ENCODE results near the gene AP2B1. TPM values are rescaled to one million over a fixed set of nuclear protein-coding genes. Genes with fewer than 3 reads are reported as not detected.

AP2B1 gene
- total RNA-seq, 2 donors from 2014 or later: 220 to 274 TPM

GRCh38 chr17:35731239-35731916 lies 144.3 kb downstream of the AP2B1 start, which contains the start of gene RASL10B:
Gene RASL10B (plus strand): TSS chr17:35731639. CDS start chr17:35735185, 3,546 bp downstream.
- intact Hi-C loops (cut with DNase I): no loop called here
- Histone ChIP-seq H3K4me3 (peak within 1 kb of the TSS; percentile 41), H3K27me3 (no peaks in the 10 kb centered on the region), H3K4me1 (no peaks in the 10 kb centered on the region), H3K36me3 (no peaks in the 10 kb centered on the region), H3K9ac (ENCODE audit: low read depth in 2 of 2, low read length in 2 of 2) (peak within 1 kb of the TSS; percentile 1 to 30), H3K27ac (no peak within 1 kb of the TSS), H3K9me3 (no peaks in the 10 kb centered on the region)
- DNase-seq: no peak
- TF ChIP-seq CTCF (IDR thresholded peaks at IDR 0.05): no peak

- no peak for TF ChIP-seq CTCF (IDR thresholded peaks at IDR 0.05)
- Histone ChIP-seq H3K4me3 (peak overlapping the region; percentile 41), H3K9me3 (no peaks in the 10 kb centered on the region), H3K4me1 (no peaks in the 10 kb centered on the region), H3K36me3 (no peaks in the 10 kb centered on the region), H3K27ac (no peak overlapping the region), H3K9ac (ENCODE audit: low read depth in 2 of 2, low read length in 2 of 2) (peak overlapping the region in 1 of 2 donors; percentile 20), H3K27me3 (no peaks in the 10 kb centered on the region)
- intact Hi-C loops (cut with DNase I): no loop called here
- no peak for DNase-seq
These were observed 145.0 kb downstream of the AP2B1 start for GRCh38 chr17:35731917-35732805.

- Histone ChIP-seq H3K4me3 (no peak overlapping the region), H3K27ac (no peak overlapping the region), H3K27me3 (no peaks in the 10 kb centered on the region), H3K9me3 (no peaks in the 10 kb centered on the region), H3K36me3 (no peaks in the 10 kb centered on the region), H3K9ac (ENCODE audit: low read depth in 2 of 2, low read length in 2 of 2) (no peak overlapping the region), H3K4me1 (no peaks in the 10 kb centered on the region)
- intact Hi-C loops (cut with DNase I): no loop called here
- DNase-seq: no peak
- TF ChIP-seq CTCF (IDR thresholded peaks at IDR 0.05): no peak
These were observed 145.6 kb downstream of the AP2B1 start for GRCh38 chr17:35732806-35733136.

- Histone ChIP-seq H3K9me3 (no peaks in the 10 kb centered on the region), H3K36me3 (no peaks in the 10 kb centered on the region), H3K27ac (no peak overlapping the region), H3K4me1 (no peaks in the 10 kb centered on the region), H3K4me3 (no peak overlapping the region), H3K27me3 (no peaks in the 10 kb centered on the region), H3K9ac (ENCODE audit: low read depth in 2 of 2, low read length in 2 of 2) (no peak overlapping the region)
- no peak for DNase-seq
- no peak for TF ChIP-seq CTCF (IDR thresholded peaks at IDR 0.05)
- intact Hi-C loops (cut with DNase I): no loop called here
These were observed 146.2 kb downstream of the AP2B1 start for GRCh38 chr17:35733366-35733765.

GRCh38 chr17:35734396-35734795 lies 147.3 kb downstream of the AP2B1 start:
- Histone ChIP-seq H3K4me3 (no peak overlapping the region), H3K4me1 (no peaks in the 10 kb centered on the region), H3K9ac (ENCODE audit: low read depth in 2 of 2, low read length in 2 of 2) (no peak overlapping the region), H3K27ac (no peak overlapping the region), H3K36me3 (no peaks in the 10 kb centered on the region), H3K9me3 (no peaks in the 10 kb centered on the region), H3K27me3 (no peaks in the 10 kb centered on the region)
- no peak for TF ChIP-seq CTCF (IDR thresholded peaks at IDR 0.05)
- no peak for DNase-seq
- intact Hi-C loops (cut with DNase I): no loop called here
